SK-N-MC (cell line): ENCODE data around the gene OTUD7B.

ENCODE experiments used
- EZH2 ChIP-seq: fragments of 200-600 bp; sonication (generic); IDR thresholded peaks from one replicate; pipeline ENCODE4 v1.6.1; 2017; ENCODE audit warnings: antibody characterized with exemption
- POLR2AphosphoS5 ChIP-seq: IDR thresholded peaks from 2 replicates; pipeline ENCODE4 v1.6.1; 2012; ENCODE audit warnings: mild to moderate bottlenecking, low read depth, low read length, borderline replicate concordance

DNA sequence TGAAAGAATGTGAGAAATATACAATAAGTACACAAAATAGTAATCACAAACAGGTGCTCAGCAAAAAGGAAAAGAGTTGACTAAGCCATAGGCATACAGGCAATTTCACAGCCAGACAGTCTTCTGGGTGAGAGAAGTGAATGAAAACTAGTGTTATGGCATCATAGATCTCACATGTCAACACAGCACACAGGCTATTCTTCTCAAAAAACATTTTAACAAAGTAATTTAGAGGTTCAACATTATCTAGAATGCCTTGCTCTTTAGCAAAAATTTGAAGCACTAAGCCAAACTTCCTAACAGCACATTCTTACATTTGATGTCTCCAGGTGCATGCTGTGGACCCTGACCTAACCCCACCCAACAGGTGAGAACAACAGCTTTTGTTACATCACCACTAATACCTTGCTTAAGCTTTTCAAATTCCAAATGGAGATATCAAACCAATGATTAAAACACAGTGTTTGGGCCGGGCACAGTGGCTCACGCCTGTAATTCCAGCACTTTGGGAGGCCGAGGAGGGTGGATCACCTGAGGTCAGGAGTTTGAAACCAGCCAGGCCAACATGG lies 30.5 kb downstream of the OTUD7B start:
- TF ChIP-seq POLR2AphosphoS5: no peak
- no peak for TF ChIP-seq EZH2
